ENCODE results near the gene SLC39A11. TPM values are rescaled to one million over a fixed set of nuclear protein-coding genes. Genes with fewer than 3 reads are reported as not detected.

The SLC39A11 gene
- total and polyA plus RNA-seq, 2 of the 13 experiments (the other 11 are each of a cell fraction or from before 2014, with no cell fraction given), result 17.2 to 31.5 TPM

GRCh38 chr17:72661116-72661944, 431.2 kb downstream of the SLC39A11 start (continued):
- TF ChIP-seq ZNF746 (CRISPR knock-in tag; IDR thresholded peaks at IDR 0.05), result 0 out of 2 replicates have a peak, but pooled peaks have one; percentile 76
- TF ChIP-seq GABPB1 (CRISPR knock-in tag; IDR thresholded peaks at IDR 0.05), result peak; percentile 36
- TF ChIP-seq ZNF124 (CRISPR knock-in tag; IDR thresholded peaks at IDR 0.05), result 0 out of 2 replicates have a peak, but pooled peaks have one; percentile 71
- no peak for TF ChIP-seq ZNF816 (CRISPR knock-in tag; IDR thresholded peaks at IDR 0.05; ENCODE audit: borderline replicate concordance)
- no peak for TF ChIP-seq AKNA (CRISPR knock-in tag; IDR thresholded peaks at IDR 0.05; ENCODE audit: borderline replicate concordance)
- peak; percentile 7; the same call in 1 of the 2 replicates for TF ChIP-seq ZNF3 (CRISPR knock-in tag; IDR thresholded peaks at IDR 0.05)
- no peak for TF ChIP-seq TMF1 (CRISPR knock-in tag; IDR thresholded peaks at IDR 0.05; ENCODE audit: low read depth)
- TF ChIP-seq EEA1 (CRISPR knock-in tag; IDR thresholded peaks at IDR 0.05; ENCODE audit: borderline replicate concordance), result no peak
- no peak for TF ChIP-seq SOX6 (IDR thresholded peaks at IDR 0.05)
- peak; percentile 89 for TF ChIP-seq SOX6 (CRISPR knock-in tag; IDR thresholded peaks at IDR 0.05)
- TF ChIP-seq MXD1 (CRISPR knock-in tag; IDR thresholded peaks at IDR 0.05), result no peak; the same call in 1 of the 2 replicates
- TF ChIP-seq UBTF (CRISPR knock-in tag; IDR thresholded peaks at IDR 0.05), result no peak; the same call in 1 of the 2 replicates
- no peak for TF ChIP-seq PAX8 (CRISPR knock-in tag; IDR thresholded peaks at IDR 0.05; ENCODE audit: borderline replicate concordance)
- TF ChIP-seq FOXA3 (CRISPR knock-in tag; IDR thresholded peaks at IDR 0.05), result peak; percentile 81
- peak; percentile 46; the same call in 1 of the 2 replicates for TF ChIP-seq ZNF281 (CRISPR knock-in tag; IDR thresholded peaks at IDR 0.05; ENCODE audit: borderline replicate concordance)
- TF ChIP-seq NBN (conservative IDR thresholded peaks at IDR 0.05), result no peak
- TF ChIP-seq ZNF510 (CRISPR knock-in tag; IDR thresholded peaks at IDR 0.05; ENCODE audit: low read depth), result peak; percentile 91

Data from HepG2 (cell line).